RWPE2 (cell line): Measurements from ENCODE around the gene OR2A2.

Experiments used
- ATAC-seq: fragments of 200-7000 bp; cut with Tn5 transposase; 3 replicates; pipeline ENCODE4 v1.9.1; 2021; ENCODE audit warnings: low read depth
- DNase-seq: peaks from one replicate; pipeline ENCODE4 v3.0.0-alpha.2; 2020; ENCODE audit warnings: low spot score
- H3K27ac ChIP-seq: fragments of 450-650 bp; 2 replicates; pipeline ENCODE4 v1.5.1; 2017; ENCODE audit warnings: mild to moderate bottlenecking; ENCODE audit not compliant: poor library complexity, severe bottlenecking
- H3K27me3 ChIP-seq: fragments of 250-450 bp; sonication (Bioruptor Pico); 2 replicates; pipeline ENCODE4 v1.5.1; 2021; ENCODE audit warnings: mild to moderate bottlenecking, moderate library complexity; ENCODE audit not compliant: insufficient read depth, poor library complexity, severe bottlenecking
- H3K36me3 ChIP-seq: fragments of 250-450 bp; sonication (Bioruptor Pico); 2 replicates; pipeline ENCODE4 v1.5.1; 2020; ENCODE audit warnings: low read depth, mild to moderate bottlenecking, moderate library complexity
- H3K4me1 ChIP-seq: fragments of 250-450 bp; sonication (Bioruptor Pico); 2 replicates; pipeline ENCODE4 v1.5.1; 2021; ENCODE audit warnings: mild to moderate bottlenecking, moderate library complexity; ENCODE audit not compliant: insufficient read depth, poor library complexity, severe bottlenecking
- H3K4me3 ChIP-seq: fragments of 250-450 bp; sonication (Bioruptor Pico); 2 replicates; pipeline ENCODE4 v1.5.1; 2021; ENCODE audit warnings: mild to moderate bottlenecking, moderate library complexity; ENCODE audit not compliant: severe bottlenecking
- H3K9me3 ChIP-seq: fragments of 250-450 bp; sonication (Bioruptor Pico); 2 replicates; pipeline ENCODE4 v1.5.1; 2021; ENCODE audit warnings: mild to moderate bottlenecking, moderate library complexity; ENCODE audit not compliant: severe bottlenecking
- TF ChIP-seq, protein P1 (sequence below): fragments of 450-650 bp; IDR thresholded peaks from one replicate; pipeline ENCODE4 v1.5.1; 2017; ENCODE audit warnings: mild to moderate bottlenecking, moderate library complexity; ENCODE audit not compliant: poor library complexity, severe bottlenecking

OR2A2 gene

DNA sequence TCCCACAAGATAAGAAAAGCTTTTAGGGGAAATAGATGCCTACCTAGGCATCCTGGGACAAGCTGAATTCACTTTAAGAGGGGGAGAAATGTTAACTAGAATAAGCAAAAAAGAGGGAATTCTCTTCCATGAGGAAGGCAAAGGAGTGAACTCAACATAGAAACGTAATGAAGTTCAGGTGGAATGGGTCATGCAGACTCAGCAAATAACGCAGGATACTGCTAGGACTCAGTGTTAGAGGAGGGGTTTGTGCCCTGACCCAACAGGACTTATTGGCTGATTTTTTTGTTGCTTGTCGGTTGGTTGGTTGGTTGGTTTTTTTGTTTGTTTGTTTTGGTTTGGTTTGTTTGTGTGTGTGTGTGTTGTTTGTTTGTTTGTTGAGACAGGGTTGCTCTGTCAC is 22.9 kb downstream of the OR2A2 start:
- H3K4me3 ChIP-seq = no peak overlapping the region
- no peaks in the 10 kb centered on the region for H3K36me3 ChIP-seq
- no peaks in the 10 kb centered on the region for H3K4me1 ChIP-seq
- ATAC-seq (no peak), DNase-seq (no peak)
- H3K27ac ChIP-seq = no peak overlapping the region
- TF ChIP-seq, protein P1, sequence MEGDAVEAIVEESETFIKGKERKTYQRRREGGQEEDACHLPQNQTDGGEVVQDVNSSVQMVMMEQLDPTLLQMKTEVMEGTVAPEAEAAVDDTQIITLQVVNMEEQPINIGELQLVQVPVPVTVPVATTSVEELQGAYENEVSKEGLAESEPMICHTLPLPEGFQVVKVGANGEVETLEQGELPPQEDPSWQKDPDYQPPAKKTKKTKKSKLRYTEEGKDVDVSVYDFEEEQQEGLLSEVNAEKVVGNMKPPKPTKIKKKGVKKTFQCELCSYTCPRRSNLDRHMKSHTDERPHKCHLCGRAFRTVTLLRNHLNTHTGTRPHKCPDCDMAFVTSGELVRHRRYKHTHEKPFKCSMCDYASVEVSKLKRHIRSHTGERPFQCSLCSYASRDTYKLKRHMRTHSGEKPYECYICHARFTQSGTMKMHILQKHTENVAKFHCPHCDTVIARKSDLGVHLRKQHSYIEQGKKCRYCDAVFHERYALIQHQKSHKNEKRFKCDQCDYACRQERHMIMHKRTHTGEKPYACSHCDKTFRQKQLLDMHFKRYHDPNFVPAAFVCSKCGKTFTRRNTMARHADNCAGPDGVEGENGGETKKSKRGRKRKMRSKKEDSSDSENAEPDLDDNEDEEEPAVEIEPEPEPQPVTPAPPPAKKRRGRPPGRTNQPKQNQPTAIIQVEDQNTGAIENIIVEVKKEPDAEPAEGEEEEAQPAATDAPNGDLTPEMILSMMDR = no peak
- H3K9me3 ChIP-seq = no peaks in the 10 kb centered on the region
- H3K27me3 ChIP-seq = no peaks in the 10 kb centered on the region

DNA sequence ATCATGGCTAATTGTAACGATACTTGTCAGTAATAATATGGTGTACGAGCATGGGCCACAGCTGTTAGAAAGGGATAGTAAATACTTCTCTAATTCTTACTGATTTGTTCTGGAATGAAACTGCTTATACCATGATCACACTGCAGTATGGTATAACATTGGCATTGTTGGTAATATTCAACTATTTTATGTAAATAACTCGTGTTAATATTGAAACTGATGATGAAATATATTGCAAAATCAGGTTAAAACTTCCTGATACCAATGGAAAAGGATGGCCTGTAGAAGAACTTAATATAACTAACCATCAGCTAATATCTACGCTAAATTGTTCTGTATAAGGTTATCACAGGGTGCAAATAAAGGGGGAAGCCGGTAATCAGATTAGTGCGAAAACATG is 23.9 kb downstream of the OR2A2 start:
- no peak for ATAC-seq
- no peak for DNase-seq
- Histone ChIP-seq H3K4me3 (no peak overlapping the region), H3K4me1 (no peaks in the 10 kb centered on the region), H3K27ac (no peak overlapping the region), H3K27me3 (no peaks in the 10 kb centered on the region), H3K36me3 (no peaks in the 10 kb centered on the region), H3K9me3 (no peaks in the 10 kb centered on the region)
- TF ChIP-seq, protein P1 = no peak

DNA sequence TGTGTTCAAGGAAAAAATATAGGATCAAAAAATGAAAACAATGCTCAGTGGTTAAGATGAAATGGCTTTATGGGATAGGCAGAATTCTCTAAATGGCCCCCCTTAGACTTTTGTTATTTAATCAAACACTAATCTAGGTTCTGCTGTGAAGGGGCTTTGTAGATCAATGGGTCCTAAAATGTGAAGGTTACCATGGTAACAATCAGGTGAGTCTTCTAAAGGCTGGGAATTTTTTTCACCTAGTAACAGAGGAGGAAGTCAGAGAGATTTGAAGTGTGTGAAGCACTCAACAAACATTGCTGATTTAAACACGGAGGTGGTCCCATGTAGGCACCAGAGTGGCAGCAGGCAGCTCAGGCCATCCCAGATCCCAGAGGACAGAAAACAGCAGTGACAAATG is 24.7 kb downstream of the OR2A2 start:
- Histone ChIP-seq H3K36me3 (no peaks in the 10 kb centered on the region), H3K27me3 (no peaks in the 10 kb centered on the region), H3K4me3 (no peak overlapping the region), H3K9me3 (no peaks in the 10 kb centered on the region), H3K27ac (no peak overlapping the region), H3K4me1 (no peaks in the 10 kb centered on the region)
- TF ChIP-seq, protein P1 = no peak
- no peak for DNase-seq
- ATAC-seq = no peak

DNA sequence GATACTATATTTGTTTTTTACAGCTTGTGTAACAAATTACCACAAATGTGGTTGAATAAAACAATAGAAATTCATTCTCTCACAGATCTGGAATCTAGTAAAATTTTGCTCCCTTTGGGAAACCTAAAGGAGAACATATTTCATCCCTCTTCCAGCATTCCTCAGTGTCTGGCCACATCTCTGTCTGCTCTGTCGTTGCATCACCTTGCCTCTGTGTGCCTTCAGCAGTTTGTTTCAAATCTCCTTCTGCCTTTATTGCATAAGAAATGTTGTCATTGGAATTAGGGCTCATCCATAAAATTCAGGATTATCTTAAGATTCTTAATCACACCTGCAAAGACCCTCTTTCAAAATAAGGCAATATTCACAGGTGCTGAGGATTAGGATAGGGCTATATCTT is 28.1 kb downstream of the OR2A2 start:
- H3K27ac ChIP-seq = no peak overlapping the region
- no peak for DNase-seq
- no peak for ATAC-seq
- H3K4me1 ChIP-seq = no peaks in the 10 kb centered on the region
- H3K9me3 ChIP-seq = no peaks in the 10 kb centered on the region
- no peaks in the 10 kb centered on the region for H3K36me3 ChIP-seq
- TF ChIP-seq, protein P1 = no peak
- H3K27me3 ChIP-seq = no peaks in the 10 kb centered on the region
- H3K4me3 ChIP-seq = no peak overlapping the region

DNA sequence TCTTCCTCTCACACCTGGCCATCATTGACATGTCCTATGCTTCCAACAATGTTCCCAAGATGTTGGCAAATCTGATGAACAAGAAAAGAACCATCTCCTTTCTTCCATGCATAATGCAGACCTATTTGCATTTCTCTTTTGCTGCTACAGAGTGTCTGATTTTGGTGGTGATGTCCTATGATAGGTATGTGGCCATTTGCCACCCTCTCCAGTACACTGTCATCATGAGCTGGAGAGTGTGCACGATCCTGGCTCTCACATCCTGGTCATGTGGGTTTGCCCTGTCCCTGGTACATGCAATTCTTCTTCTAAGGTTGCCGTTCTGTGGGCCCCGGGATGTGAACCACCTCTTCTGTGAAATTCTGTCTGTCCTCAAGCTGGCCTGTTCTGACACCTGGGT is 32.8 kb downstream of the OR2A2 start:
- DNase-seq (no peak), ATAC-seq (no peak)
- Histone ChIP-seq H3K27ac (no peak overlapping the region), H3K9me3 (no peaks in the 10 kb centered on the region), H3K4me1 (no peaks in the 10 kb centered on the region), H3K27me3 (no peaks in the 10 kb centered on the region), H3K36me3 (no peaks in the 10 kb centered on the region), H3K4me3 (no peak overlapping the region)
- TF ChIP-seq, protein P1 = no peak
